DOHH2 (cell line): ENCODE results near the gene PCP2.

ENCODE experiments used
- H3F3A ChIP-seq: fragments of 200-600 bp; sonication (generic), shearing (Covaris generic); 2 replicates; pipeline ENCODE4 v1.6.0; 2016; ENCODE audit warnings: antibody characterized with exemption, mild to moderate bottlenecking; ENCODE audit not compliant: control insufficient read depth, insufficient read depth
- H3K27ac ChIP-seq: fragments of 200-600 bp; sonication (generic); 2 replicates; pipeline ENCODE4 v1.5.1; 2014; ENCODE audit warnings: low read depth, mild to moderate bottlenecking, low read length, moderate library complexity
- H3K27me3 ChIP-seq: fragments of 200-600 bp; sonication (generic); 2 replicates; pipeline ENCODE4 v1.6.1; 2014; ENCODE audit warnings: mild to moderate bottlenecking, low read length, mixed read lengths; ENCODE audit not compliant: control insufficient read depth
- H3K36me3 ChIP-seq: fragments of 200-600 bp; sonication (generic); 2 replicates; pipeline ENCODE4 v1.6.1; 2014; ENCODE audit warnings: mild to moderate bottlenecking, low read length, moderate library complexity, mixed read lengths; ENCODE audit not compliant: control insufficient read depth
- H3K4me1 ChIP-seq: fragments of 200-600 bp; sonication (generic); 2 replicates; pipeline ENCODE4 v1.6.1; 2014; ENCODE audit warnings: mild to moderate bottlenecking, low read length, mixed read lengths; ENCODE audit not compliant: control insufficient read depth
- H3K4me2 ChIP-seq: fragments of 200-600 bp; sonication (generic); 2 replicates; pipeline ENCODE4 v1.6.0; 2014; ENCODE audit warnings: mild to moderate bottlenecking, low read length, moderate library complexity
- H3K4me3 ChIP-seq: fragments of 200-600 bp; sonication (generic); 2 replicates; pipeline ENCODE4 v1.5.1; 2014; ENCODE audit warnings: mild to moderate bottlenecking, low read length, mixed read lengths
- H3K79me2 ChIP-seq: fragments of 200-600 bp; sonication (generic); 2 replicates; pipeline ENCODE4 v1.6.1; 2014; ENCODE audit warnings: mild to moderate bottlenecking, low read length, mixed read lengths; ENCODE audit not compliant: control insufficient read depth
- H3K9me2 ChIP-seq: fragments of 200-600 bp; sonication (generic); replicated peaks from 2 replicates; pipeline ENCODE4 v1.6.1; 2014; ENCODE audit warnings: mild to moderate bottlenecking, low read length, mixed read lengths; ENCODE audit not compliant: control insufficient read depth
- H3K9me3 ChIP-seq: fragments of 200-600 bp; sonication (generic); 2 replicates; pipeline ENCODE4 v1.6.1; 2014; ENCODE audit warnings: antibody characterized with exemption, low read length, mixed read lengths; ENCODE audit not compliant: control insufficient read depth, insufficient read depth
- H4K20me1 ChIP-seq: fragments of 200-600 bp; sonication (generic); 2 replicates; pipeline ENCODE4 v1.6.0; 2014; ENCODE audit warnings: low read depth, mild to moderate bottlenecking, antibody characterized with exemption, low read length, moderate library complexity; ENCODE audit not compliant: control insufficient read depth, insufficient read depth
- EZH2phosphoT487 ChIP-seq: fragments of 200-600 bp; sonication (generic); IDR thresholded peaks from 2 replicates; pipeline ENCODE4 v1.6.1; 2017; ENCODE audit warnings: borderline replicate concordance, mild to moderate bottlenecking, antibody characterized with exemption, low read length, moderate library complexity, mixed read lengths
- TF ChIP-seq, protein P1 (sequence below): fragments of 200-600 bp; sonication (generic); IDR thresholded peaks from one replicate; pipeline ENCODE4 v1.5.1; 2014; ENCODE audit warnings: antibody characterized with exemption, mild to moderate bottlenecking, low read depth, low read length; ENCODE audit not compliant: poor library complexity, severe bottlenecking

PCP2 gene

DNA sequence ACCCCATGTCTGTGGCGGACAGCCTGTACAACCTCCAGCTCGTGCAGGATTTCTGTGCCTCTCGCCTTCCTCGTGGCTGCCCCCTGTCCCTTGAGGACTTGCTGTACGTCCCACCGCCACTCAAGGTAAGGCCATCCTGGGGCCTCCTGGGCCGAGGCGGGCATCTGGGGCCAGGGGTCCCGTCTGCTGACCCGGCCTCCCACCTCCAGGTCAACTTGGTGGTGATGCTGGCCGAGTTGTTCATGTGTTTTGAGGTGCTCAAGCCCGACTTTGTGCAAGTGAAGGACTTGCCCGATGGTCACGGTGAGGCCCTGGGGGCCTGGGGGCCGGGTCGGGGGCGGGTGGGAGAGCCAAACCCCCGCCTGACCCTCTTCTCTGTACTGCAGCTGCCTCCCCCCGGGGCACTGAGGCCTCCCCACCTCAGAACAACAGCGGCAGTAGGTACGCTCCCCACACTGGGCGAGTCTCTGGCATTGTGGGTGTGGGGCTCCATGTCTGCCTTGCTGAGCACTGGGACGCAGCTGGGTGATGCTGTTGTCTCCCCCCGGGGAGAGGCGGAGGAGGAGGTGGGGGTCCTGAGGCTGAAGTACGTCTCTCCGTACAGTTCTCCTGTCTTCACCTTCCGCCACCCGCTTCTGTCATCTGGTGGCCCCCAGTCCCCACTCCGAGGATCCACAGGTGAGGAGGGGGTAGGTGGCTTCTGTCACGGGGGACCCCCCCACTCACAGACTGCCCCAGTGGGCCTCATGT lies 22.9 kb downstream of the PCP2 start:
- no peaks in the 10 kb centered on the region for H3K9me3 ChIP-seq
- H3K4me2 ChIP-seq, result no peak overlapping the region
- H3K27me3 ChIP-seq, result no peaks in the 10 kb centered on the region
- no peaks in the 10 kb centered on the region for H3K79me2 ChIP-seq
- H3K36me3 ChIP-seq, result no peaks in the 10 kb centered on the region
- no peaks in the 10 kb centered on the region for H3K9me2 ChIP-seq
- no peaks in the 10 kb centered on the region for H3F3A ChIP-seq
- H3K27ac ChIP-seq, result no peak overlapping the region
- TF ChIP-seq EZH2phosphoT487, result no peak
- TF ChIP-seq, protein P1, sequence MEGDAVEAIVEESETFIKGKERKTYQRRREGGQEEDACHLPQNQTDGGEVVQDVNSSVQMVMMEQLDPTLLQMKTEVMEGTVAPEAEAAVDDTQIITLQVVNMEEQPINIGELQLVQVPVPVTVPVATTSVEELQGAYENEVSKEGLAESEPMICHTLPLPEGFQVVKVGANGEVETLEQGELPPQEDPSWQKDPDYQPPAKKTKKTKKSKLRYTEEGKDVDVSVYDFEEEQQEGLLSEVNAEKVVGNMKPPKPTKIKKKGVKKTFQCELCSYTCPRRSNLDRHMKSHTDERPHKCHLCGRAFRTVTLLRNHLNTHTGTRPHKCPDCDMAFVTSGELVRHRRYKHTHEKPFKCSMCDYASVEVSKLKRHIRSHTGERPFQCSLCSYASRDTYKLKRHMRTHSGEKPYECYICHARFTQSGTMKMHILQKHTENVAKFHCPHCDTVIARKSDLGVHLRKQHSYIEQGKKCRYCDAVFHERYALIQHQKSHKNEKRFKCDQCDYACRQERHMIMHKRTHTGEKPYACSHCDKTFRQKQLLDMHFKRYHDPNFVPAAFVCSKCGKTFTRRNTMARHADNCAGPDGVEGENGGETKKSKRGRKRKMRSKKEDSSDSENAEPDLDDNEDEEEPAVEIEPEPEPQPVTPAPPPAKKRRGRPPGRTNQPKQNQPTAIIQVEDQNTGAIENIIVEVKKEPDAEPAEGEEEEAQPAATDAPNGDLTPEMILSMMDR, result no peak
- no peaks in the 10 kb centered on the region for H4K20me1 ChIP-seq
- H3K4me3 ChIP-seq, result no peak overlapping the region
- no peaks in the 10 kb centered on the region for H3K4me1 ChIP-seq

GRCh38 chr19:7607874-7608560 lies 25.5 kb downstream of the PCP2 start:
- Histone ChIP-seq H3K27me3 (no peaks in the 10 kb centered on the region), H3K4me2 (no peak overlapping the region), H4K20me1 (no peaks in the 10 kb centered on the region), H3F3A (no peaks in the 10 kb centered on the region), H3K4me1 (no peaks in the 10 kb centered on the region), H3K4me3 (no peak overlapping the region), H3K9me3 (no peaks in the 10 kb centered on the region), H3K9me2 (no peaks in the 10 kb centered on the region), H3K36me3 (no peaks in the 10 kb centered on the region), H3K79me2 (no peaks in the 10 kb centered on the region), H3K27ac (no peak overlapping the region)
- TF ChIP-seq, protein P1, result no peak
- TF ChIP-seq EZH2phosphoT487, result no peak

- Histone ChIP-seq H3K4me3 (no peak overlapping the region), H3K9me3 (no peaks in the 10 kb centered on the region), H3K9me2 (no peaks in the 10 kb centered on the region), H3K27ac (no peak overlapping the region), H3F3A (no peaks in the 10 kb centered on the region), H3K36me3 (no peaks in the 10 kb centered on the region), H3K4me1 (no peaks in the 10 kb centered on the region), H3K27me3 (no peaks in the 10 kb centered on the region), H3K4me2 (no peak overlapping the region), H3K79me2 (no peaks in the 10 kb centered on the region), H4K20me1 (no peaks in the 10 kb centered on the region)
- TF ChIP-seq, protein P1, result no peak
- TF ChIP-seq EZH2phosphoT487, result no peak
Observed at GRCh38 chr19:7607212-7607873, 26.2 kb downstream of the PCP2 start.
